Heart left ventricle (tissue), 13 donors: ENCODE results near the gene KCNJ16.

Experiments used
- CTCF ChIP-seq, 12 donors: fragments of 200-600 bp; sonication (generic) in 4 of 12; IDR thresholded peaks; one replicate each; pipeline versions ENCODE4 v1.5.0 to v1.8.0; 2018 to 2022; ENCODE audit warnings: antibody characterized with exemption in 12 of 12, mild to moderate bottlenecking in 5 of 12
- POLR2A ChIP-seq, 2 donors: fragments of 450-650 bp; IDR thresholded peaks; one replicate each; pipeline ENCODE4 v1.6.1; 2017; ENCODE audit warnings: antibody characterized with exemption in 2 of 2, mild to moderate bottlenecking in 2 of 2, moderate library complexity in 2 of 2
- donor health status: ischemic (EF 13 %, LVEDD 7.1; RV severe dilation, severe dysfunction).
- donor health status: DM: no; HTN: yes; CAD: no.
- donor health status: DM: no; HTN: no; CAD: no.
- donor health status: ischemic (EF 25% LVEDD 6.9; RV normal size, moderate dysfunction).
- donor health status: ischemic (EF 25% LVEDD 5.7; RV mildly dilated, moderate dysfunction).
- donor health status: ischemic (EF 35%, LVEDD 5.7; RV mildly dilated, moderate dysfunction).
- donor health status: nonischemic (EF 11% LVEDD 7.7; RV severe dilation, severe dysfunction).
- donor health status: DM: yes; HTN: yes; CAD: no.
- donor health status: PGD.
- donor health status: ischemic (EF 29% LVEDD 5.4; RV normal size, mild dysfunction).
- donor health status: nonischemic (EF 23%, LVEDD 6.1; RV moderate dilation, normal function).

GRCh38 chr17:70161519-70161918, 86.5 kb downstream of the KCNJ16 start:
- TF ChIP-seq CTCF (IDR thresholded peaks at IDR 0.05) = no peak
- no peak for TF ChIP-seq POLR2A (IDR thresholded peaks at IDR 0.05)
